Fibroblast of lung (primary cell): Measurements from ENCODE around the gene PIGR. TPM values are rescaled to one million over a fixed set of nuclear protein-coding genes. Genes with fewer than 3 reads are reported as not detected.
A peak's percentile ranks its signal among the peaks of the same experiment; 100 is the strongest.

Source experiments
- DNase-seq, 2 donors: peaks; one replicate each; pipeline versions ENCODE4 v3.0.0 to v3.0.0-alpha.2; 2010; ENCODE audit warnings: low read depth in 2 of 2
- H2AFZ ChIP-seq: 2 replicates; pipeline ENCODE4 v1.5.1; 2012; ENCODE audit warnings: low read length, control low read depth, inconsistent platforms
- H3K27ac ChIP-seq: 2 replicates; pipeline ENCODE4 v1.5.1; 2011; ENCODE audit warnings: low read length, control low read depth; ENCODE audit not compliant: insufficient read depth
- H3K27me3 ChIP-seq: 2 replicates; pipeline ENCODE4 v1.5.1; 2011; ENCODE audit warnings: mild to moderate bottlenecking, low read length; ENCODE audit not compliant: control insufficient read depth, insufficient read depth
- H3K36me3 ChIP-seq: 2 replicates; pipeline ENCODE4 v1.5.1; 2011; ENCODE audit warnings: low read length; ENCODE audit not compliant: control insufficient read depth, insufficient read depth
- H3K4me1 ChIP-seq: 2 replicates; pipeline ENCODE4 v1.5.1; 2011; ENCODE audit warnings: low read length; ENCODE audit not compliant: control insufficient read depth, insufficient read depth; ENCODE audit errors: extremely low read depth
- H3K4me2 ChIP-seq: 2 replicates; pipeline ENCODE4 v1.5.1; 2011; ENCODE audit warnings: low read length, control low read depth; ENCODE audit not compliant: insufficient read depth; ENCODE audit errors: extremely low read depth
- H3K4me3 ChIP-seq, 4 experiments: fragments of 200-600 bp in 1 of 4; sonication (generic) in 1 of 4; replicated peaks in 1 of 4; 2 replicates each; pipeline ENCODE4 v1.5.1; 2011 to 2016; ENCODE audit warnings: low read length in 4 of 4, low read depth in 3 of 4, mild to moderate bottlenecking in 3 of 4, control low read depth in 2 of 4, inconsistent platforms in 1 of 4, mixed read lengths in 1 of 4; ENCODE audit not compliant: insufficient read depth in 1 of 4; ENCODE audit errors: control extremely low read depth in 1 of 4
- H3K79me2 ChIP-seq: 2 replicates; pipeline ENCODE4 v1.5.1; 2012; ENCODE audit warnings: mild to moderate bottlenecking, low read length, inconsistent platforms; ENCODE audit not compliant: control insufficient read depth, insufficient read depth
- H3K9ac ChIP-seq: 2 replicates; pipeline ENCODE4 v1.5.1; 2011; ENCODE audit warnings: mild to moderate bottlenecking, low read length, control low read depth; ENCODE audit not compliant: insufficient read depth
- H3K9me3 ChIP-seq: 2 replicates; pipeline ENCODE4 v1.5.1; 2012; ENCODE audit warnings: low read depth, low read length; ENCODE audit not compliant: control insufficient read depth, insufficient read depth
- H4K20me1 ChIP-seq: 2 replicates; pipeline ENCODE4 v1.5.1; 2011; ENCODE audit warnings: low read length; ENCODE audit not compliant: control insufficient read depth, insufficient read depth; ENCODE audit errors: extremely low read depth
- CTCF ChIP-seq, 2 donors: IDR thresholded peaks in 1 of 2; conservative IDR thresholded peaks in 1 of 2; 1 replicate in 1 of 2; 2 replicates in 1 of 2; pipeline ENCODE4 v1.5.1; 2011 to 2012; ENCODE audit warnings: low read length in 2 of 2, control low read depth in 1 of 2, inconsistent platforms in 1 of 2, low read depth in 1 of 2, mild to moderate bottlenecking in 1 of 2
- EZH2 ChIP-seq: IDR thresholded peaks from 2 replicates; pipeline ENCODE4 v1.5.1; 2012; ENCODE audit warnings: low read length, control low read depth, mild to moderate bottlenecking; ENCODE audit errors: missing control alignments
- polyA plus RNA-seq, 2 donors: library from polyadenylated mRNA; depleted of rRNA in 1 of 2; stranded (reverse) in 1 of 2; unstranded in 1 of 2; fragments of >200 nt; gene quantifications; 2 replicates each; pipeline ENCODE4 v1.2.1, GENCODE V29; 2011 to 2012; ENCODE audit warnings: missing spikeins in 1 of 2
- total RNA-seq: library from RNA; depleted of rRNA; stranded (reverse); fragments of >200 nt; gene quantifications from 2 replicates; pipeline ENCODE4 v1.2.1, GENCODE V29; 2014

PIGR gene
- total and polyA plus RNA-seq, 2 donors (not counting 1 experiment from before 2014, with no cell fraction given), result not detected

DNA sequence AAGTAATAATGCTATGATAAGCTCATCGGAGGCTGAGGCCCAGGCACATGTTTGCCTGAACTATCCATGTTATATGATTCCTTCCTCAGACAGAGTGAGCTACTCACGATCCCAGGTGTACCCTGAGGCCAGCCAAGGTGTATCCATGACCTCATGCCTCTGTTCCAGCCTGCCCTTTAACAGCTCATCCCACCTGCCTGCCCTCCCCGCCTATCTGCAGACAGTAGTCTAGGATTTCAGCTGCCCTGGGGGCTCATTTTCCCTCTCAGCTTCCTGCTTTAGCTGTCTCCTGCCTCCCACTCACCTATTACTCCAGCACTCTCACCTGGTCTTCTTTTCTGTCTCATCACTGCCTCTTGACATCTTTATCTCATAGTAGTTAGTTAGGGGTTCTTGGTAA is 50.9 kb downstream of the PIGR start:
- H3K79me2 ChIP-seq, result no peaks in the 10 kb centered on the region
- H4K20me1 ChIP-seq, result no peaks in the 10 kb centered on the region
- H3K27ac ChIP-seq, result peak overlapping the region; percentile 83
- no peaks in the 10 kb centered on the region for H3K36me3 ChIP-seq
- H3K27me3 ChIP-seq, result no peaks in the 10 kb centered on the region
- peaks cover 52% of the 10 kb centered on the region for H3K4me1 ChIP-seq
- DNase-seq, result no peak
- H3K9ac ChIP-seq, result peak overlapping the region; percentile 46
- no peaks in the 10 kb centered on the region for H3K9me3 ChIP-seq
- peak overlapping the region; percentile 16 for H3K4me2 ChIP-seq
- H2AFZ ChIP-seq, result no peak overlapping the region
- TF ChIP-seq CTCF (conservative IDR thresholded peaks at IDR 0.05 in 1 of 2, IDR thresholded peaks at IDR 0.05 in 1 of 2; ENCODE audit: low read depth in 1 of 2, low read length in 2 of 2) (no peak), EZH2 (no peak)
- no peak overlapping the region for H3K4me3 ChIP-seq

DNA sequence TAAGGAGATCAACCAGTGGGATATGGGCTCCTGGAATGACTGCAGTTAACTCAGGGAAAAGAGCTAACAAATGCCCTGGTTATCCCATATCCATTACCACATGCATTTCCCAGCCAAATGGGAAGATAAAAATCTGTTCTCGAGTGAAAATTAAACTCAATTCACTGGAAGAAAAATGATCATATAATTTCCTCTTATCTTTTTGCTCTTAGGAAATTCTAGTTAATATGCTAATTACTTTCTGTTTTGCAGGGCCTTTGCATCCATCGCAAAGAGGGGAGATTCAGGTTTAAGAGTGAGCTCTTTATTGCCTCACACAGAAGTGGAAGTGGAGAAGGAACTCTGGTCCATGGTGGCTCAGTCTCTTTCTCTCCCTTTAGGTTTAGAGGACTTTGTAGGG is 52.9 kb downstream of the PIGR start:
- Histone ChIP-seq H3K9ac (no peak overlapping the region), H3K27ac (peak overlapping the region; percentile 52)

DNA sequence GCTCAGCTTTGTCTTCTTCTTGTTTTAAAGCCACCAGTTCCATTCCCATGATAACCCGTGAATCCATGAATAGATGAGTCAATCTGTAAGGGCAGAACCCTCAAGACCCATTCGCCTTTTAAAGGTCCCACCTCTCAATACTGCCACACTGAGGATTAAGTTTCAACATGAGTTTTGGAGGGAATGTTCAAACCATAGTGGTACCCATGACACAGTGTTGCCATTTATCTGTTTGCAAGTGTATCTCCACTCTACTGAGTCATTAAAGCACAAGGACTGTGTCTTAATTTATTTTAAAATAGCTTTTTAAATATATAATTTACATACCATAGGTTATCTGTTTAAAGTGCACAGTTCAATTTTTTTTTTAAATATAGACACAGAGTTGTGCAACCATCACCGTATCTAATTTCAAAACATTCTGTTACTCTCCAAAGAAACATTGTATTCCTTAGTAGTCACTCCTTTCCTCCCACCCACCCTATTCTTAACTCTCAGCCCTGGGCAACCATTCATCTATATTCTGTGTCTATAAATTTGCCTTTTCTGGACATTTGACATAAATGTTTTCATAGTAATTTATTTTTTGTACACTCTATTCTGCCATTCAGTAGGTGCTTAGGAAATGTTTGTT is 53.8 kb downstream of the PIGR start:
- TF ChIP-seq EZH2 (no peak), CTCF (conservative IDR thresholded peaks at IDR 0.05 in 1 of 2, IDR thresholded peaks at IDR 0.05 in 1 of 2; ENCODE audit: low read depth in 1 of 2, low read length in 2 of 2) (no peak)
- peaks cover 50% of the 10 kb centered on the region for H3K4me1 ChIP-seq
- H3K9me3 ChIP-seq, result no peaks in the 10 kb centered on the region
- H3K27ac ChIP-seq, result peak overlapping the region; percentile 89
- no peak overlapping the region for H3K4me3 ChIP-seq
- H4K20me1 ChIP-seq, result no peaks in the 10 kb centered on the region
- H3K9ac ChIP-seq, result no peak overlapping the region
- no peak overlapping the region for H3K4me2 ChIP-seq
- DNase-seq, result peak; percentile 58 to 89
- H3K36me3 ChIP-seq, result no peaks in the 10 kb centered on the region
- H3K27me3 ChIP-seq, result no peaks in the 10 kb centered on the region
- no peaks in the 10 kb centered on the region for H3K79me2 ChIP-seq
- no peak overlapping the region for H2AFZ ChIP-seq

More for the DNA sequence above, 52.9 kb downstream of the PIGR start:
- Histone ChIP-seq H3K36me3 (no peaks in the 10 kb centered on the region), H3K4me2 (no peak overlapping the region), H3K79me2 (no peaks in the 10 kb centered on the region), H2AFZ (no peak overlapping the region), H4K20me1 (no peaks in the 10 kb centered on the region), H3K27me3 (no peaks in the 10 kb centered on the region), H3K4me3 (no peak overlapping the region), H3K9me3 (no peaks in the 10 kb centered on the region), H3K4me1 (peaks cover 50% of the 10 kb centered on the region)
- DNase-seq, result no peak
- TF ChIP-seq CTCF (conservative IDR thresholded peaks at IDR 0.05 in 1 of 2, IDR thresholded peaks at IDR 0.05 in 1 of 2; ENCODE audit: low read depth in 1 of 2, low read length in 2 of 2), result no peak
- TF ChIP-seq EZH2, result no peak
